Transverse colon (tissue), 4 donors: ENCODE data around the gene ATP5MK. TPM values are rescaled to one million over a fixed set of nuclear protein-coding genes. Genes with fewer than 3 reads are reported as not detected.

Source experiments
- DNase-seq: peaks from one replicate; pipeline ENCODE4 v3.0.0-alpha.2; 2019
- H3K27ac ChIP-seq, 4 donors: fragments of 200-600 bp; sonication (generic); 2 replicates each; pipeline ENCODE4 v1.5.1; 2016 to 2018; ENCODE audit warnings: inconsistent platforms in 4 of 4
- H3K27me3 ChIP-seq: fragments of 200-600 bp; sonication (generic); 2 replicates; pipeline ENCODE4 v1.5.1; 2017; ENCODE audit warnings: inconsistent platforms
- H3K36me3 ChIP-seq, 4 donors: fragments of 200-600 bp; sonication (generic); 2 replicates each; pipeline ENCODE4 v1.5.1; 2017 to 2019; ENCODE audit warnings: inconsistent platforms in 4 of 4
- H3K4me1 ChIP-seq, 4 donors: fragments of 200-600 bp; sonication (generic); 2 replicates each; pipeline ENCODE4 v1.5.1; 2017 to 2020; ENCODE audit warnings: inconsistent platforms in 4 of 4
- H3K4me3 ChIP-seq, 4 donors: fragments of 200-600 bp; sonication (generic); 1 replicate in 1 of 4; 2 replicates in 3 of 4; pipeline versions ENCODE4 v1.5.1 to v1.6.1; 2017 to 2019; ENCODE audit warnings: inconsistent platforms in 4 of 4
- H3K9me3 ChIP-seq, 2 donors: fragments of 200-600 bp; sonication (generic); 2 replicates each; pipeline ENCODE4 v1.5.1; 2017 to 2019; ENCODE audit warnings: inconsistent platforms in 2 of 2
- EP300 ChIP-seq: sonication (generic); formaldehyde crosslinking; IDR thresholded peaks from one replicate; pipeline ENCODE4 v1.6.1; 2017; ENCODE audit warnings: antibody characterized with exemption, low read depth
- POLR2A ChIP-seq: fragments of 450-650 bp; IDR thresholded peaks from one replicate; pipeline ENCODE4 v1.6.1; 2016; ENCODE audit warnings: antibody characterized with exemption, mild to moderate bottlenecking, moderate library complexity
- POLR2AphosphoS5 ChIP-seq, 3 donors: sonication (generic); formaldehyde crosslinking; IDR thresholded peaks; one replicate each; pipeline ENCODE4 v1.6.1; 2016; ENCODE audit warnings: antibody characterized with exemption in 3 of 3
- WGBS, 2 donors: methylation state at CpG; one replicate each; pipeline ENCODE4 v1.1.5; 2018; ENCODE audit warnings: low coverage in 1 of 2; 5-methylcytosine and 5-hydroxymethylcytosine counted together
- in situ Hi-C, 4 donors: fragments of 200-750 bp; cut with MboI; loops; one replicate each; pipeline versions ENCODE4 v1.15.0 to v1.15.1; 2017; ENCODE audit warnings: low sequenced_read_pairs in 3 of 4, low pct_ligation_motif_present in 1 of 4, low pct_unique_long_range_greater_than_20kb in 1 of 4
- intact Hi-C: fragments of 100-400 bp; cut with DNase I; formaldehyde crosslinking; loops from one replicate; pipeline ENCODE4 v1.15.1; 2023; ENCODE audit warnings: low total_unique reads
- total RNA-seq, 4 donors: library from RNA; depleted of rRNA; stranded (reverse); fragments of >200 nt; gene quantifications; one replicate each; pipeline ENCODE4 v1.1.0, GENCODE V29; 2016
- TF ChIP-seq, protein P1 (sequence below), 5 experiments: fragments of 200-600 bp in 3 of 5; fragments of 450-650 bp in 2 of 5; sonication (generic) in 3 of 5; IDR thresholded peaks; 1 replicate in 2 of 5; 2 replicates in 3 of 5; pipeline ENCODE4 v1.5.1; 2016 to 2017; ENCODE audit warnings: antibody characterized with exemption in 5 of 5, inconsistent platforms in 3 of 5, mild to moderate bottlenecking in 2 of 5, moderate library complexity in 1 of 5

ATP5MK gene
- total RNA-seq, 4 donors from 2014 or later: 13.7 to 415 (median 216) TPM

DNA sequence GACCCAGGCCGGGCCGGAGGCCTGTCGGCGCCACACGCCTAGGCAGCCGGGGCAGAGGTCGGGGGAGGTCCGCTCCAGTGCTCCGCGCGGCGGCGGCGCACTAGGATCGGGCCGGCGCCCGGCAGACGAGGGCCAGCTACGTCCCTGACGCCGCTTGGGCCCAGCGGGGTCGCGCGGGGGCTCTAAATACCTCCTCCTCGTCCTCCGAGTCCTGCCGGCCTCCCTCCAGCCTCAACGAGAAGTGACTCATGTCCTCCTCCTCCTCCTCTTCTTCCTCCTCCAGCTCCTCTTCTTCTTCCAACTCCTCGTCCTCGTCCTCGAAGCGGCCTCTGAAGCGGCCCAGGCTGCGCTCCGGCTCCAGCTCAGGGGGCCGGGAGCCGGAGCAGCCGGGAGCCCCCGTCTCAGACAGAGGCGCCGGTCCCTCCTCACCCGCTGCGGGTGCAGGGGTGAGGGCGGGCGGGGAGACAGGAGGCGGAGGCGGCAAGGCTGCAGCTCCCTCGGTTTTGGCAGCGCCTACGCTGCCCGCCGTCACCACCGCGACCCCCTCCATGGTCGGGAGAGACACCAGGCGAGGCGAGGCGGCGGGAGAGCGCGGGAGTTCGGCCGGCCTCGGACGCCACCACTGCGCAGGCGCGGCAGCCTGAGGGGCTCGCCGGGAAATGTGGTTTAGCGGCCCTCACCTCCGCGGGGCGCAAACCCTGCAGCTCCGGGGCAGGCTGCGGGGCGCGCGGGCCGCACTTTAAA is 45.6 kb downstream of the ATP5MK start, which contains the start of gene PCGF6:
Gene PCGF6, minus strand, starts transcription at position 624 of the 744 bp plus-strand sequence. Its CDS starts 74 bp downstream, at position 550.
- Histone ChIP-seq H3K27ac (peak within 1 kb of the TSS; percentile 85 to 90 (median 88)), H3K4me3 (peak within 1 kb of the TSS; percentile 70 to 93 (median 82)), H3K4me1 (peaks cover 0 to 19% (median 10%) of the 10 kb centered on the region in 4 donors), H3K36me3 (peaks cover 0 to 23% (median 5%) of the 10 kb centered on the region in 4 donors), H3K9me3 (no peaks in the 10 kb centered on the region), H3K27me3 (no peaks in the 10 kb centered on the region)
- intact Hi-C loops: no loop called here
- TF ChIP-seq, protein P1, sequence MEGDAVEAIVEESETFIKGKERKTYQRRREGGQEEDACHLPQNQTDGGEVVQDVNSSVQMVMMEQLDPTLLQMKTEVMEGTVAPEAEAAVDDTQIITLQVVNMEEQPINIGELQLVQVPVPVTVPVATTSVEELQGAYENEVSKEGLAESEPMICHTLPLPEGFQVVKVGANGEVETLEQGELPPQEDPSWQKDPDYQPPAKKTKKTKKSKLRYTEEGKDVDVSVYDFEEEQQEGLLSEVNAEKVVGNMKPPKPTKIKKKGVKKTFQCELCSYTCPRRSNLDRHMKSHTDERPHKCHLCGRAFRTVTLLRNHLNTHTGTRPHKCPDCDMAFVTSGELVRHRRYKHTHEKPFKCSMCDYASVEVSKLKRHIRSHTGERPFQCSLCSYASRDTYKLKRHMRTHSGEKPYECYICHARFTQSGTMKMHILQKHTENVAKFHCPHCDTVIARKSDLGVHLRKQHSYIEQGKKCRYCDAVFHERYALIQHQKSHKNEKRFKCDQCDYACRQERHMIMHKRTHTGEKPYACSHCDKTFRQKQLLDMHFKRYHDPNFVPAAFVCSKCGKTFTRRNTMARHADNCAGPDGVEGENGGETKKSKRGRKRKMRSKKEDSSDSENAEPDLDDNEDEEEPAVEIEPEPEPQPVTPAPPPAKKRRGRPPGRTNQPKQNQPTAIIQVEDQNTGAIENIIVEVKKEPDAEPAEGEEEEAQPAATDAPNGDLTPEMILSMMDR (IDR thresholded peaks at IDR 0.05): no peak
- TF ChIP-seq POLR2AphosphoS5 (IDR thresholded peaks at IDR 0.05) (peak in 1 of 3 donors; percentile 13), EP300 (no peak), POLR2A (no peak)
- peak; percentile 81 for DNase-seq
- in situ Hi-C loops: no loop called here
- WGBS, 2 donors: 1% methylated on average over 45 of the region's 82 CpGs; no CpG with 5 or more reads in 1 of the 2 donors

DNA sequence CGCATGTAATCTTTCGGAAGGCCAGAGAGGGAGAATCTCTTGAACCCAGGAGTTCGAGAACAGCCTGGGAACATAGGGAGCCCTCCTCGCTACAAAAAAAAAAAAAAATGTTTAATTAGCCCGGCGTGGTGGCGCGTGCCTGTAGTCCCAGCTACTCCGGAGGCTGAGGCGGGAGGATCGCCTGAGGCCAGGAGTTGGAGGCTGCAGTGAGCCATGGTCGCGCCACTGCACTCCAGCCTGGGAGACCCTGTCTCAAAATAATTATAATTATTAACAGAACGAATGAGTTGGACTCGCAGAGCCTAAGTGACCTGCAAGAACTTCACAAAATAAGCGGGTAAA is 46.1 kb downstream of the ATP5MK start:
- H3K27me3 ChIP-seq: no peaks in the 10 kb centered on the region
- peak overlapping the region; percentile 70 to 93 (median 82) for H3K4me3 ChIP-seq
- in situ Hi-C loops: no loop called here
- intact Hi-C loops: no loop called here
- DNase-seq: no peak
- peaks cover 0 to 19% (median 10%) of the 10 kb centered on the region in 4 donors for H3K4me1 ChIP-seq
- H3K36me3 ChIP-seq: peaks cover 0 to 27% (median 5%) of the 10 kb centered on the region in 4 donors
- TF ChIP-seq EP300 (no peak), POLR2A (no peak), POLR2AphosphoS5 (IDR thresholded peaks at IDR 0.05) (no peak)
- TF ChIP-seq, protein P1 (IDR thresholded peaks at IDR 0.05): no peak
- H3K27ac ChIP-seq: peak overlapping the region; percentile 85 to 90 (median 88)
- no peaks in the 10 kb centered on the region for H3K9me3 ChIP-seq
- 53 to 62% methylated on average over 13 to 16 of the region's 16 CpGs for WGBS, 2 donors

Other genes starting within 250 kb of the ATP5MK start
- 100 to 1,000 TPM in 2 of 4 donors, 10 to 100 TPM in 2; 77.1 to 135 (median 105) TPM for gene NT5C2, start 203.2 kb downstream of the ATP5MK start, total RNA-seq
- gene RPEL1, start 150.6 kb downstream of the ATP5MK start, total RNA-seq: not detected
- 1 to 10 TPM in 1 of 4 donors, under 1 TPM in 3; 0.60 to 1.1 (median 0.95) TPM for gene INA, start 119.3 kb downstream of the ATP5MK start, total RNA-seq
- 10 to 100 TPM in 3 of 4 donors, 1 to 10 TPM in 1; 5.9 to 44.5 (median 21.6) TPM for gene PCGF6, start 45.3 kb downstream of the ATP5MK start, total RNA-seq
- gene TAF5, start 28.5 kb downstream of the ATP5MK start, total RNA-seq: 10 to 100 TPM in 1 of 4 donors, 1 to 10 TPM in 2, under 1 TPM in 1; 1.00 to 22.8 (median 5.9) TPM
- gene PDCD11, start 151 bp upstream of the ATP5MK start, total RNA-seq: 10 to 100 TPM; 10.1 to 20.0 (median 13.3) TPM
- gene CALHM2, start 55.9 kb upstream of the ATP5MK start, total RNA-seq: 10 to 100 TPM in 3 of 4 donors, 1 to 10 TPM in 1; 3.2 to 21.1 (median 15.7) TPM
- not detected for gene CALHM1, start 62.4 kb upstream of the ATP5MK start, total RNA-seq
- not detected for gene CALHM3, start 82.8 kb upstream of the ATP5MK start, total RNA-seq
- gene NEURL1, start 97.2 kb upstream of the ATP5MK start, total RNA-seq: 100 to 1,000 TPM in 1 of 4 donors, 10 to 100 TPM in 3; 36.7 to 177 (median 55.8) TPM